ENCODE measurements around the gene TEKT2. TPM values are rescaled to one million over a fixed set of nuclear protein-coding genes. Genes with fewer than 3 reads are reported as not detected.

Gene TEKT2
- total RNA-seq, 2 experiments from 2014 or later: 0.22 to 0.33 TPM

- intact Hi-C loops (cut with DNase I, micrococcal nuclease): loop anchor here in 1 of 2 experiments (2.0 kb wide), 2 partner anchors 34 to 320 kb away; no protein-coding TSS in a partner anchor
- no peaks in the 10 kb centered on the region for H3K27me3 Mint-ChIP-seq
- Histone ChIP-seq H3K9me3 (ENCODE audit: control insufficient read depth in 1 of 2, insufficient read depth in 1 of 2, low read length in 2 of 2) (no peaks in the 10 kb centered on the region), H3K4me3 (ENCODE audit: low read length) (no peak overlapping the region), H3K27ac (ENCODE audit: low read depth in 1 of 2, low read length in 2 of 2) (no peak overlapping the region), H3K4me1 (ENCODE audit: insufficient read depth, low read length) (peaks cover 12% of the 10 kb centered on the region), H3K36me3 (ENCODE audit: insufficient read depth, low read length) (peaks cover 10% of the 10 kb centered on the region), H3K27me3 (ENCODE audit: control insufficient read depth in 1 of 2, insufficient read depth in 2 of 2, low read length in 2 of 2) (no peaks in the 10 kb centered on the region)
- H3K4me3 Mint-ChIP-seq: no peak overlapping the region
- H3K27ac Mint-ChIP-seq: no peak overlapping the region
- DNase-seq (no peak), ATAC-seq (ENCODE audit: poor library complexity) (no peak)
- peaks cover 7% of the 10 kb centered on the region for H3K36me3 Mint-ChIP-seq (ENCODE audit: low read depth)
- POLR2A ChIA-PET: interaction anchor here (0.8 to 1.1 kb wide), 2 partner anchors 34 to 185 kb away, joined by 3 to 6 read pairs; no protein-coding TSS in a partner anchor
- no peak for TF ChIP-seq CTCF (IDR thresholded peaks at IDR 0.05)
- CTCF ChIA-PET: interaction anchor here (0.6 to 1.6 kb wide), 7 partner anchors 11 to 204 kb away, joined by 3 to 10 read pairs (median 4); partner anchors contain the start of gene TRAPPC3
- H3K4me1 Mint-ChIP-seq (ENCODE audit: low read depth): no peaks in the 10 kb centered on the region
- no peaks in the 10 kb centered on the region for H3K9me3 Mint-ChIP-seq
Observed at GRCh38 chr1:36100376-36100775, 16.5 kb downstream of the TEKT2 start.

GRCh38 chr1:36101546-36101945, 17.7 kb downstream of the TEKT2 start:
- no peaks in the 10 kb centered on the region for H3K27me3 ChIP-seq (ENCODE audit: control insufficient read depth in 1 of 2, insufficient read depth in 2 of 2, low read length in 2 of 2)
- intact Hi-C loops (cut with DNase I, micrococcal nuclease): loop anchor here in 1 of 2 experiments (2.0 kb wide), 2 partner anchors 33 to 319 kb away; no protein-coding TSS in a partner anchor
- H3K4me1 Mint-ChIP-seq (ENCODE audit: low read depth): no peaks in the 10 kb centered on the region
- H3K4me3 Mint-ChIP-seq: no peak overlapping the region
- ATAC-seq (ENCODE audit: poor library complexity) (no peak), DNase-seq (no peak)
- H3K4me1 ChIP-seq (ENCODE audit: insufficient read depth, low read length): peaks cover 12% of the 10 kb centered on the region
- TF ChIP-seq CTCF (IDR thresholded peaks at IDR 0.05): no peak
- no peak overlapping the region for H3K27ac Mint-ChIP-seq
- POLR2A ChIA-PET: no interaction called here
- no peaks in the 10 kb centered on the region for H3K36me3 ChIP-seq (ENCODE audit: insufficient read depth, low read length)
- H3K27ac ChIP-seq (ENCODE audit: low read depth in 1 of 2, low read length in 2 of 2): no peak overlapping the region
- peaks cover 4% of the 10 kb centered on the region for H3K36me3 Mint-ChIP-seq (ENCODE audit: low read depth)
- H3K4me3 ChIP-seq (ENCODE audit: low read length): no peak overlapping the region
- CTCF ChIA-PET: interaction anchor here (0.7 to 0.8 kb wide), 2 partner anchors 8 to 82 kb away, joined by 3 read pairs; no protein-coding TSS in a partner anchor
- H3K27me3 Mint-ChIP-seq: no peaks in the 10 kb centered on the region
- H3K9me3 Mint-ChIP-seq: no peaks in the 10 kb centered on the region
- no peaks in the 10 kb centered on the region for H3K9me3 ChIP-seq (ENCODE audit: control insufficient read depth in 1 of 2, insufficient read depth in 1 of 2, low read length in 2 of 2)

DNA sequence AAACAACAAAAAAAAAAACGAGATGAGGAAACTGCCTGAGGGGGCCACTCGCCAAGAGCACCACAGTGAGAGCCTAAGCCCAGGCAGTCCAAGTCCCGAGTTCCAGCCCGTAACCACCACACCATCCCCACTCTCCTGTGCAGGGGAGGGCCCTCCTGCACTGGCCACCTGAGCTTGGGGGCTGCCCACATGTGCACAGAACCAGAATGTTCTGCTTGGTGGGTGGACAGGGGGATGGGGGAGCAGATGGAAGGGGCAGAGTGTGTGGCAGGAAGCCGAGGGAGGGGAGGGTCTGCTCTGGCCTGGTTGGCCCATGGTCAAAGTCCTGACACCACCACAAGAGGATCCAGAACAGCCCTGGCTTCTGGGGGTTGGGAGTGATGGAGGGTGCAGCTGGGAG, 22.4 kb downstream of the TEKT2 start:
- intact Hi-C loops (cut with DNase I, micrococcal nuclease): no loop called here
- H3K36me3 Mint-ChIP-seq (ENCODE audit: low read depth): no peaks in the 10 kb centered on the region
- H3K4me1 Mint-ChIP-seq (ENCODE audit: low read depth): peaks cover 27% of the 10 kb centered on the region
- no peaks in the 10 kb centered on the region for H3K9me3 Mint-ChIP-seq
- no peaks in the 10 kb centered on the region for H3K9me3 ChIP-seq (ENCODE audit: control insufficient read depth in 1 of 2, insufficient read depth in 1 of 2, low read length in 2 of 2)
- no peaks in the 10 kb centered on the region for H3K27me3 ChIP-seq (ENCODE audit: control insufficient read depth in 1 of 2, insufficient read depth in 2 of 2, low read length in 2 of 2)
- TF ChIP-seq CTCF (IDR thresholded peaks at IDR 0.05): no peak
- H3K4me3 Mint-ChIP-seq: no peak overlapping the region
- CTCF ChIA-PET: no interaction called here
- no peak overlapping the region for H3K4me3 ChIP-seq (ENCODE audit: low read length)
- no peak for DNase-seq
- H3K36me3 ChIP-seq (ENCODE audit: insufficient read depth, low read length): no peaks in the 10 kb centered on the region
- no peak overlapping the region for H3K27ac ChIP-seq (ENCODE audit: low read depth in 1 of 2, low read length in 2 of 2)
- peaks cover 15% of the 10 kb centered on the region for H3K4me1 ChIP-seq (ENCODE audit: insufficient read depth, low read length)
- POLR2A ChIA-PET: no interaction called here
- H3K27ac Mint-ChIP-seq: no peak overlapping the region
- no peaks in the 10 kb centered on the region for H3K27me3 Mint-ChIP-seq
- no peak for ATAC-seq (ENCODE audit: poor library complexity)

Data from CD4-positive, alpha-beta T cell (primary cell).